Glutamatergic neuron (in vitro differentiated cells): ENCODE data around the gene RIN2. TPM values are rescaled to one million over a fixed set of nuclear protein-coding genes. Genes with fewer than 3 reads are reported as not detected.

Experiments used
- DNase-seq: peaks from one replicate; pipeline ENCODE4 v3.0.0; 2022
- H3K27ac Mint-ChIP-seq: one replicate; pipeline ENCODE4 v1.8.0; 2020; ENCODE audit warnings: mild to moderate bottlenecking, mixed read lengths, inconsistent platforms; ENCODE audit not compliant: unreplicated experiment
- H3K27me3 Mint-ChIP-seq: one replicate; pipeline ENCODE4 v1.8.0; 2020; ENCODE audit warnings: mild to moderate bottlenecking, moderate library complexity, mixed read lengths, inconsistent platforms; ENCODE audit not compliant: unreplicated experiment
- H3K36me3 Mint-ChIP-seq: one replicate; pipeline ENCODE4 v1.8.0; 2020; ENCODE audit warnings: mild to moderate bottlenecking, mixed read lengths, inconsistent platforms; ENCODE audit not compliant: unreplicated experiment
- H3K4me1 Mint-ChIP-seq: one replicate; pipeline ENCODE4 v1.8.0; 2020; ENCODE audit warnings: mild to moderate bottlenecking, low read depth, mixed read lengths, inconsistent platforms; ENCODE audit not compliant: unreplicated experiment
- H3K4me3 Mint-ChIP-seq: one replicate; pipeline ENCODE4 v1.8.0; 2020; ENCODE audit warnings: mild to moderate bottlenecking, mixed read lengths, inconsistent platforms; ENCODE audit not compliant: unreplicated experiment
- H3K9me3 Mint-ChIP-seq: one replicate; pipeline ENCODE4 v1.8.0; 2020; ENCODE audit warnings: mild to moderate bottlenecking, moderate library complexity, mixed read lengths, inconsistent platforms; ENCODE audit not compliant: unreplicated experiment
- total RNA-seq: library from RNA; stranded (reverse); fragmentation: NEBNext Ultra II Directional; extraction: Animal tissue kit (Norgen Biotek cat#: 25700); gene quantifications from one replicate; pipeline ENCODE4 v1.2.1, GENCODE V29; 2021; ENCODE audit not compliant: unreplicated experiment
- TF ChIP-seq, protein P1 (sequence below): fragments of 200-600 bp; sonication (generic); IDR thresholded peaks from one replicate; pipeline ENCODE4 v1.5.0; 2021; ENCODE audit not compliant: partially characterized antibody, unreplicated experiment

Gene RIN2
- total RNA-seq, 1 donor from 2014 or later: 108 TPM

DNA sequence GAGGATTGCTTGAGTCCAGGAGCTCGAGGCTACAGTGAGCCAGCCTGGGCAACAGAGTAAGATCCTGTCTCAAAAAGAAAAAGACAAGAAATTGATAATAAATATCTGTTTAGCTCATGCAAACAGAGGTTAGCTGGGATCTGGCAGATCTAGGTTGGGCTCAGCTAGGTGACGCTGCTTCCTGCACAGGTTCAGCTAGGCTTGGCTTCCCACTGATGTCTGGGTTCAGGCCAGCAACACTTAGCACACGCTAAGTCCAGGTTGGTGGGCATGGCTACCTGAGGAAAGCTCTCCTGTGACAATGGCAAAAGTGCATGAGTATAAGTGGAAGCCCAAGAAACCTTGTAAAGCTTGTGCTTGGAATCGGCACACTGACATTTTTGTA, 48.7 kb downstream of the RIN2 start:
- H3K4me3 Mint-ChIP-seq: no peak overlapping the region
- TF ChIP-seq, protein P1, sequence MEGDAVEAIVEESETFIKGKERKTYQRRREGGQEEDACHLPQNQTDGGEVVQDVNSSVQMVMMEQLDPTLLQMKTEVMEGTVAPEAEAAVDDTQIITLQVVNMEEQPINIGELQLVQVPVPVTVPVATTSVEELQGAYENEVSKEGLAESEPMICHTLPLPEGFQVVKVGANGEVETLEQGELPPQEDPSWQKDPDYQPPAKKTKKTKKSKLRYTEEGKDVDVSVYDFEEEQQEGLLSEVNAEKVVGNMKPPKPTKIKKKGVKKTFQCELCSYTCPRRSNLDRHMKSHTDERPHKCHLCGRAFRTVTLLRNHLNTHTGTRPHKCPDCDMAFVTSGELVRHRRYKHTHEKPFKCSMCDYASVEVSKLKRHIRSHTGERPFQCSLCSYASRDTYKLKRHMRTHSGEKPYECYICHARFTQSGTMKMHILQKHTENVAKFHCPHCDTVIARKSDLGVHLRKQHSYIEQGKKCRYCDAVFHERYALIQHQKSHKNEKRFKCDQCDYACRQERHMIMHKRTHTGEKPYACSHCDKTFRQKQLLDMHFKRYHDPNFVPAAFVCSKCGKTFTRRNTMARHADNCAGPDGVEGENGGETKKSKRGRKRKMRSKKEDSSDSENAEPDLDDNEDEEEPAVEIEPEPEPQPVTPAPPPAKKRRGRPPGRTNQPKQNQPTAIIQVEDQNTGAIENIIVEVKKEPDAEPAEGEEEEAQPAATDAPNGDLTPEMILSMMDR: no peak
- H3K9me3 Mint-ChIP-seq: peaks cover 8% of the 10 kb centered on the region
- H3K27me3 Mint-ChIP-seq: no peaks in the 10 kb centered on the region
- H3K27ac Mint-ChIP-seq: no peak overlapping the region
- DNase-seq: no peak
- H3K36me3 Mint-ChIP-seq: peaks cover 42% of the 10 kb centered on the region
- H3K4me1 Mint-ChIP-seq: no peaks in the 10 kb centered on the region

- TF ChIP-seq, protein P1: no peak
Measured at GRCh38 chr20:19807191-19807945, 49.3 kb downstream of the RIN2 start.

More at GRCh38 chr20:19807191-19807945, 49.3 kb downstream of the RIN2 start:
- no peaks in the 10 kb centered on the region for H3K27me3 Mint-ChIP-seq
- no peak for DNase-seq
- no peak overlapping the region for H3K27ac Mint-ChIP-seq
- peaks cover 42% of the 10 kb centered on the region for H3K36me3 Mint-ChIP-seq
- no peak overlapping the region for H3K4me3 Mint-ChIP-seq
- H3K9me3 Mint-ChIP-seq: peaks cover 7% of the 10 kb centered on the region
- no peaks in the 10 kb centered on the region for H3K4me1 Mint-ChIP-seq
